Measurements from ENCODE around the gene SPAG16.
"Not testable (repeated sequence)": the region's sequence is repeated elsewhere in the genome, so short reads cannot be mapped to it uniquely, and the experiment has no call there.

The SPAG16 gene

DNA sequence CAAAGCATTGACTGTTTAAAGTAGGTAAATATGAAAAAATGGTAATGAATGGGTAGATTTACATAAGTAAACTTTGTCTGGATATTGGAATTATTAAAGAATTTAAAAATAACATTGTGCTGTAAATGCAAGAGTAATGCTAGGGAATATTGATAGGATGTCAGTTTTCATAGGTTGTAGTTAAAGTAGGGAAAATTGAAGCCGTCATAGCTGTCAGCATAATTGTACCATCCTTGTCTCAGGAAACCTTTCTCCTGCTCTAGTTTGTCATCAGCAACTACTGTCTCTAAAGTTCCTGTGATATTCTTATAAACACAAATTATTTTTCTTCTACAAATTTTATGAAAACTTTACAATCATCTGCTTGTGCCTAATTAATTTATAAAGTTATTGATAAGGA lies 10.1 kb upstream of the SPAG16 start:
- DNase-seq: no peak

DNA sequence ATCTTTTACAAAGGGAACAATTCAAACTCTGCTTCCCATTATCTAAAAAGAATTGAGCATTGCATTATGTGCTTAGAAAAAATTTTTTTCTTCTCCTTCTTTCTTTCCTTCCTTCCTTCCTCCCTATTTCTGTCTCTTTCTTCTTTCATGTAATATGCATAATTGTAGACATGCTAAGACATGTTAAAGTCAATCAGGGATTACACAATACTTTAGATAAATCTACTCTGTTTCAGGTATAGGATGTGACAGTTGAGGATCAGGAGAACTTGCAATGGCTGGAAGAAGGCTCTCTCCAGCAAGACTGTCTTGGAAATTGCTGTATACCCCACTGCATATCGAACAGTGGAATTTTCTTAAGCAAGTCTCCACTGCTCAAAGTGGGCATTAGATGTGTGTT lies 9.0 kb upstream of the SPAG16 start:
- no peak for DNase-seq

DNA sequence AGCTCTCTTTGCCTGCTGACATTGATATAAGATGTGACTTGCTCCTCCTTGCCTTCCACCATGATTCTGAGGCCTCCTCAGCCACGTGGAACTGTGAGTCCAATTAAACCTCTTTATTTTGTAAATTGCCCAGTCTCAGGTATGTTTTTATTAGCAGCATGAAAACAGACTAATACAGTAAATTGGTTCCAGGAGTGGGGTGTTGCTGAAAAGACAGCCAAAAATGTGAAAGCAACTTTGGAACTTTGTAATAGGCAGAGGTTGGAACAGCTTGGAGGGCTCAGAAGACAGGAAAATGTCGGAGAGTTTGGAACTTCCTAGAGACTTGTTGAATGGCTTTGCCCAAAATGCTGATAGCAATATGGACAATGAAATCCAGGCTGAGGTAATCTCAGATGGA lies 7.1 kb upstream of the SPAG16 start:
- not testable (repeated sequence) for DNase-seq

DNA sequence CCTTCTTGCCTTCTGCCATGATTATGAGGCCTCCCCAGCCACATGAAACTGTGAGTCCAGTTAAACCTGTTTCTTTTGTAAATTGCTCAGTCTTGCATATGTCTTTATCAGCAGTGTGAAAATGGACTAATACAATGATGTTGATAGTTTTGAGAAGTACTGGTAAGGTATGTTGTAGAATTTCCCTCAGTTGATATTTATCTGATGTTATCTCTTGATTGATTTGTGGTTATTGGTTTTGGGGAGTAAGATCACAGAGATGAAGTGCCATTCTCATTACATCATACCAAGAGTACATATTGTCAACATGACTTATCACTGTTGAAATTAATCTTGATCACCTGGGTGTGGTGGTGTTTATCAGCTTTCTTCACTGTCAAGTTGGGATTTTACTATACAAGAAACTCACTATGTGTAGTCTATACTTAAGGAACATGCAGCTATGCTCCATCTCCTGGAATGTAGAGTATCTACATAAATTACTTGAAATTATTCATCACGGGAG lies 5.1 kb upstream of the SPAG16 start:
- DNase-seq: no peak

DNA sequence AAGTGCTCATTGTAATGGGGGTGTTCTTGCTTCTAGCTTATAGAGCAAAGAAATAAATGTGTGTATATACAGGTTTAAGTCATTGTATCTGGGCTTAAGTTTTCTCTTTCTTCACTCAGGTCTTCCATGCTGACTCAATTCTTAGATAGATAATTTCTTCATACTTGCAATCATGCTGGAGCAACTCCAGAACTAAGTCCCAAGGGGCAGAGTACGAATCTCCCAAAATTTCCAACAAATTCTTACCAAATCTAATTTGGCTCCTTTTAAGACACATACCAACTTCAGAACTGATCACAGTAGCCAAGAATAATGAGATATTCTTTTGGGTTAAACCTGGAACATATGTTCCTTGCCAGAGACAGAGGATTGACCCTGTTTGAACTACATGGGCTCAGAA lies 4.3 kb upstream of the SPAG16 start:
- no peak for DNase-seq

DNA sequence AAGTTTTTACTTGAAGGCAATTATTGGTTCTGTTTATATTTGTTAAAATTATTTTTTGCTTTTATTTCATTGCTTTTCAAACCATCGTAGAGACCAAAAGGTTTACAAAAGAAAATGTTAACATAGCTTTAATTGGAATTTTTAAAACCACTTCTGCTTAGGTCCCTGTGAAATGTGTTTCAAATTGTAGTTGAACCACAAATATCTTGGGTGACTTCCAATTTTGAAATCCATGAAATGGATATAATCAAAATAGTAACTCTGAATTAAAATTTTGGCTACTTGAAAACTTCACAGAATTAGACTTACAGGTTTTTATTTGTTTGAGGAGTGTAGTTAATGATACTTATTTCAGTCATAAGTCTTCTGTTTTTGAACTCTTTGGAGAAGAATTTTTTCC lies 3.1 kb upstream of the SPAG16 start:
- DNase-seq: no peak

DNA sequence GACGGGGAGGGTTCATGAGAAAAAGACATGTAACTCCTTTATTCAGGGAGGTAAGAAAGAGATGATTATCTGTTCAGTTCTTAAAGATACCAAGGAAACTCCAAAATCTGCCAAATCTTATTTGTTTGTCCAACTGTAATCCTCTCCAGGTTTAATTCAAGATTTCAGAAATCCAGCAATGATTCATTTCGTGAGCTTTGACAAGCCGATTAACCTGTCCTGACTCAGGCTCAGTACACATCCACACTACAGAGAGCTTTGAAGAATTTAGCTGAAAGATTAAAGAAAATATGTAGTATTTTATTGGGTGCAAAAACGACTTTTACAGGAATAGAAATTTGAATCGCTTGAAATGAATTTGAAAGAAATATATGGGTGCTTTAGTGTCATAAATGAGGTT lies 1.1 kb downstream of the SPAG16 start:
- no peak for DNase-seq

DNA sequence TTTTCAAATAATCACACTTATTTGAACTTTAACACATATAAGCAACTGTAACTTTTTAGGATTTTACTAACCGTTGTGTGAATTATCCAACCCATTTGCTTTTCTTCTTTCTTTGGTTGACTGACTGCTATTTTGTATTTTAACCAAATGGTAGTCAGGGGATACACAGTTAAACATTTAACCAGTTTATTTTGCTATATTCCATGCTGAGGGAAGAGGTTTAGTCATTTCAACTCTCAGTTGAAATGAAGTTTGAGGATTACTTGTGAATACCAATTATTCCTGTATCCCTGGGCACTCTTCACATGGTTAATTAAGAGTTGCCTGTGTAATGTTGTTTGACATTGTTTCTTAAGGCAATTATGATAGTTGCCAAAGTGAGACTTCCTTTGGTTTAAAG lies 1.9 kb downstream of the SPAG16 start:
- DNase-seq: no peak

DNA sequence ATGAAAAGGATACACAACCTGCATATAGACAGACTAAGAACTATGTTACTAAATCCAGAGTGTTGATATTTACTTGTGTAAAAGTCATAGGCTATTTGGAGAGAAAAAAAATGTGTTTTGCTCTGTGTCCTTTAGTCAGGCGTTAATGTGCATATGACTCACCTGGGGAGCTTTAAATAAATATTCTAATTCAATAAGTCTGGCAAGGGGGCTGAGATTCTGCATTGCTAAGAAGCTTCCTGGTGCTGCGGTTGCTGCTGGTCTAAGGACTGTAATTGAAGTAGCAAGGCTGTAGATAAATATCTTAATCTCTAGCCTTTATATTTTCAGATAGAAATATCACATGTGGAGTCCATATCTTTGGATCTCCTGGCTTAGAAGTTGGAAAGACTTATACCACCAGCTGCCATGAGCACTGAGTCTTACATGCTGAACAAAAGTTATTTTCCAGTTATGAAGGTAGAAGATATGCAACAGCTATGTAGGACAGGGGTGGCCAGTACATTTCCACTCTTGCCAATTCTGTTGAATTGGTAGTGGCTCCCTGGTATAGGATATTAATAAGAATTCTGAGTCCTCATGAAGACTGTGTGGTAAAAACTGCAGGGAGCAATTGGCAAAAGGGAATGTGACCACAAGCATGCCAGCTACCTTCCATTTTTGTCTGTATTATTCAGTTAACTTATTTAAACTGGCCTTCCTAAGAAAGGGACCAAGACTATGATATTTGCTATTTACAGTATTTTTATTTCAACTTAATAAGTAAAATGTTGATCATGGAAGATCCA lies 4.8 kb downstream of the SPAG16 start:
- no peak for DNase-seq

DNA sequence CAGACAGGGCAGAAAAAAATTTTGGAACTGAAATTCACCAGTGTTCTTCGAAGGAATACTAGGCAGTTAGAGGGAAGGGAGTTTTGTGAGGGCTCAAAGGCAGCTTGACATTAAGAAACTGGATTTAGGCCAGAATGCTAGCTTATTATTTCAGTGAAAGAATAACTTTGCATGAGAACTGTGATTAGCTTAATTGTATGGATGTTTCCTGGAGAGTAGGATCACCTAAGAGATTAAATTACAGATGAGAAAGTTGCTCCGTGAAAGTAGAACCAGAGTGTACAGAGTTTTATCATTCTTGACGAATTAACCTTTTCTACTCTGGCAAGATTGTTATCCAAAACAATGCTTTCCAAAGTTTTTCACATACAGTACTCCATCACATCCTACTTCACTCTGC lies 6.2 kb downstream of the SPAG16 start:
- no peak for DNase-seq

DNA sequence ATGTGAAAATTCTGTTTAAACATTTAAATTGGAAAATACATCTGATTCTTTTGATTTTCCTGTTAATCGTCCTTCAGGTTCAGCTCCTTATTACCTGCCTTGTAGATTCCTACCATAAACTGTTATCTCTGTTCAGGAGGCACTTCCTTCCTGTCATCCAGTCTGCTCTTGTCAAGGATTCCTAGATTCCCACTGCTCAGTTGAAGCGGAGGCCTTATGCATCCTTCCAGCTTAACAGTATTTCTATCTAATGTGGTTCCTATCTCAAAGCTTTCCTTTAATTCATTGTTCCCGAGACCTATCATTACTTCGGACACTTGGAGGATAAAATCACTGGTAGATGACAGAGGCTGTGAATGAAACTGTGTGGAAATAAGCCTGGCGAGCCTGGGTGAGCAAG lies 12.0 kb downstream of the SPAG16 start:
- no peak for DNase-seq

DNA sequence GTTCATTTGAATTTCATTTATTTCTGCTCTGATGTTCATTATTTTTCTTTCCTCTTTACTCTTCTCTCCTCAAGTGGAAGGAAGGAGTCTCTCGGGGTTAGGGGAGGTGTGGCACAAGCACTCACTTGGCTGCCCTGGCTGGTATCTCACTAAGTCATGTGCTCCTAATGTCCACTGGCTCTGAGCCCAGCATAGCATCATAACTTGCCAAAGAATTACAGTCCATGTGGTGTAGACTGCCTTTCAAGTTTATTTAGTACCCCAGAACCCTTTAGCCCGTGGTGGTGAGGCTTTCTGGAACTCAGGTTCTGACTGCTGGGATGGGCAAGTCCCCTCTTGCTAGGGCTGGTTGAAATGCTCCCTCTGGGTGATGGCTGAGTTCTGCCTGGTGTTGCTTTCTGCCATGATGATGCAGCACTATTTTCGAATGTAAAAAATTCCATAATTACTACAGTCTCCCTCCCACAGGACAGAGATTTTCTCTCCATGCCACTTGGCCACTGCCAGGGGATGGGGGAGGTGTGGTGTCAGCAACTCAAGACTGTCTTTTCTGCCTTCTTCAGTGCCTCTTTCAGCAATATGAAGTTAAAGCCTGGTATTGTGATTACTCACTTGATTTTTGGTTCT lies 22.2 kb downstream of the SPAG16 start:
- DNase-seq: no peak

DNA sequence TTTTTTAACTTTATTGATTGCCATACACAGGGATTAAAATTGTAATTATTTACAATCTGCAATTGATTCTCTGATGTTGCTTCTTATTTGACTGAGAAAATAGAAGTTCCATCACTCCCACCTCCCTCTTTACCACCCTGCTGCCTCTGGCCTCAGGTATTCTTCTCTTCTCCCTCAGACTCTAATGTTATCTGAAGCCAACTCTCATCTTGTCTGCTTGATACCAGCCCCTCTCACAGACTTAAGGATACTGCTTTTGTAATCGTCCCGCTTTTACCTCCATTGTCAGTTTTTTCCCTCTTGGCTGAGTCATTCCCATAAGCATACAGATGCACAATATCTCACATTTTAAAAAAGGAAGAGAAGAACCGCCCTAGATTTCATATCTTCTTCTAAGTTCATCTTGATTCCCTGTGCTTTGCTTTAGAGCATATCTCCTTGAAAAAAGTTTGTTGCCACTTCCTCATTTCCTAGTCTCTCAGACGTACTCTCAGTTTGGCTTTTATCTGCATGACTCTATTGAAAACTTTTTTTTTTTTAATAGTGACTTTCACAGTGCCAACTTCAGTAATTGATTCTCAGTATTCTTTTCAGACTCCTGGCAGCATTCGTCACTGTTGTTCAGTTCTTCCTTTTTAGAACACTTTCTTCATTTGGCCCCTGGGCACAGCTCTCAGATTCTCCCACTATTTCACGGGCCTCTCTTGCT lies 31.1 kb downstream of the SPAG16 start:
- no peak for DNase-seq

DNA sequence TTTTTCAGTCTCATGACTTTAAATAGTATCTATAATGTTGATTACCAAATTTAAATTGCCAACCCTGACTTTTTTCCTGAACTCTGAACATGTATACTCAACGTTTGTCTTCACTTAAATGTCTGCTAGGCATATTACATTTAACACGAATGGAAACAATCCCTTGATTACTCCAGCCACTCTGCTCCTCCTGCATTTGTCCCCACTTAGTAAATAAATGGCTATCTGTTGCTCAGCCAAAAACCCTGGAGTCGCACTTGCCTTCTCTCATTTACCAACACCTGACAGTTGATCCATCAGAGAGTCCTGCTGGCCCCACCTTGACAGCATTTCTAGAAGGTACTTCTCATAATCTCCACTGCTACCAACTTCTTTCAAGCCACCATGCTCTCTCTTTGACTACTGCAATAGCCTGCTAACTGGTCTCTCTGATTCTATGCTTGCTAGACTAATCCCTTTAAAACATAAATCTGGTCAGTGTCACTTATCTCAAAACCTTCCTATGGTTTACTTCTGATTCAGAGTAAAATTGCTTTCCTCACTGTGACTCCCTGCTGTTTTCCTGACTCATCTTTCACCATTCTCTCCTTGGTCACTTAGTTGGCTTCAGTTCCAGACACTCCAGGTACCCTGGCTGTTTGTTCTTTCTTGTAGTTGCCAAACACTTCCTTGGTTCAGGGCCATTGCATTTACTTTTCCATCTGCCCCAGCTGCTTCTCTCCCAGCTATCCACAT lies 31.9 kb downstream of the SPAG16 start:
- no peak for DNase-seq

DNA sequence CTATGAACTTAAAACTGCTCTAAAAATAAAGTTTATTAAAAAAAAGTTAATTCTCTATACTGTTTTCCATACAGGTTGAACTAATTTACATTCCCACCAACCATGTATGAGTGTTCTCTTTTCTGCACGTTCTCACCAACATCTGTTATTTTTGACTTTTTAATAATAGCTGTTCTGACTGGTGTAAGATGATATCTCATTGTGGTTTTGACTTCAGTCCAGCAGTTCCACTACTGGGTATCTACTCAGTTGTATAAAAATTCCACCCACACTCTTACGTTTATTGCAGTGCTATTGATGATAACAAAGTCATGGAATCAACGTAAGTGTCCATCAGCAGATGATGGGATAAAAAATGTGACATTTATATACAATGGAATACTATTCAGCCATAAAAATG lies 33.7 kb downstream of the SPAG16 start:
- DNase-seq: no peak

DNA sequence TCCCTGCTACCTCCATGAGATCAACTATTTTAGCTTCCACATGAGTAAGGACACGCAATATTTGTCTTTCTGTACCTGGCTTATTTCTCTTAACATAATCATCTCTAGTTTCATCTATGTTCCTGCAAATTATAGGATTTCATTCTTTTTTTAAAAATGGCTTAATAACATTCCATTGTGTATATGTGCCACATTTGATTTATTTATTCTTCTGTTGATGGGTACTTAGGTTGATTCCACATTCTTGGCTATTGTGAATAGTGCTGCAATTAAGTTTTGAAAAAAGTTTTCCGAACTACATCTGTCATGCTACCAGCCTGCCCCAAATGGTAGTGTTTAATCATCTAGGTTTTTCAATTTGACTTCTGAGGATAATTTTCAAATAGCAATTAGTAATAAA lies 36.3 kb downstream of the SPAG16 start:
- no peak for DNase-seq

DNA sequence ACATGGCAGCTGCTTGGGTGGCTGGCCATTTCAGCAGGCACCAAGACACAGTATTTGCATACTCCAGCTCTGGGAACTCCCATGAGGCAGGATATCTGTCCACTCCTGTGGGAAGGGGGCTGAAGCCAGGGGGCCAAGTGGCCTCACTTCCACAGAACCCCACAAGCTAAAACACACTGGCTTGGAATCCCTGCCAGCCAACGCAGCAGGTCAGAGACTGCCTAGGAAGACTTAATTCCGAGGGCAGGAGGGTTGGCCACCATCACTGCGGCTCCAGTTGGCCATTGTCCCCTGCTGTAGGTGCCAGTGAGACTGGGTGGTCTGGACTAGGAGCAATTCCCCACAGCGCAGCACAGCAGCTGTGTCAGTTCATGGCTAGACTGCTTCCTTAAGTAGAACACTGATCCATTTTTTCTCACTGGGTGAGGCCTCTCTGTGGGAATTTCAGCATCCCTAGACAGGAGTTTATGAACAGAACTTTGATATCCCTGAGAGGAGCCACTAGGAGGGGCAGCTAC lies 52.0 kb downstream of the SPAG16 start:
- no peak for DNase-seq

DNA sequence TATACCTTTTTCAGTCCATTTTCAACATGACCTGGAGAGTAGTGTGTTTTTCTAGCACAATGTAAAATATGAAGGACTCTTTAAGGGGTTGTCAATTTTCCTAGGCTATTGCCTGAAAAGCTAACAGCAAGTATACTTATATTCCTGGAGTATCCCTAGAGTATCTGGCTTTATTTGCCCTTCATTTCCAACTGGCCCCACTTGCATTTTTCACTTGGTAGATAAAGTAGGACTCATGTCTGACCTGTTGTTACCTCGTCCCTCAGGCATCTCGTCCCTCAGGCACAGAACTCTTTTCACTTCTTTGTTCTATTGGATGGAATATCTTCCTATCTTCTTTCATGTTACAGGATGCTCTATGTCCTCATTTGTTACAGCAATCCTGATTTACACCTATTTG lies 69.2 kb downstream of the SPAG16 start:
- no peak for DNase-seq

DNA sequence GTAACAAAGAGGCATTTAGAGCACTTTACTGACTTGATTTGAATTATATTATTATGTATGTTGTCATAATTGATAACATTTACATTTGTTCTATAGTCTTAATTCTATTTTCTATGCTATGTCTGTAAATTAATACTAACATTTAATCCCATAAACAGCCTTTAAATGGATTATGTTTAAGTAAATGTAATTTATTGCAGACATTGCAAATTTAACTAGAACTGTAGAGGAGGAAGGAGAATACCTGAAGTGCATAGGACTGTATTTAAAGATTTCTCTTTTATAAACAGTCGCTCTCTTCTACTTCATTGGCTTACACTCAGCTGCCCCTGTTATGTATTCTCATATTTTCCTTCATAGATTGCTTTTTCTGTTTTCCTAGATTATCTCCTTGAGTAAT lies 92.4 kb downstream of the SPAG16 start:
- DNase-seq: no peak

DNA sequence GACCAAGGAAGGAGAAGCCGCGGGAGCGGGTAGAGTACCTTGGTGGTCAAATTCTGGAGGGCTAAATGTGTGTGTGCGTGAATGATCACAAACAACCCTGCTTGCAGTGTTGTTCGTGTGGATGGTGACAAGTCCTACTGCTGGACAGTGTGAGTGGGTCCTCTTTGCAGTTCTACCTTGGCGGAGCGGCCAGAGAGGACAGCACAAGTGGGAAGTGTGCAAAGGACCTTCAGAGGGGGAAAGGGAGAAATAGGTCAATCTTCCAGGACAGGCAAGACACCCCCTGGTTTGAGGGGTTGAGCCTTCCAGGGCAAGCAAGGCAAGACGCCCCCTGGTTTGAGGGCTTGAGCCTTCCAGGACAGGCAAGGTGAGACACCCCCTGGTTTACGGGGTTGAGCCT lies 122.8 kb downstream of the SPAG16 start:
- not testable (repeated sequence) for DNase-seq

DNA sequence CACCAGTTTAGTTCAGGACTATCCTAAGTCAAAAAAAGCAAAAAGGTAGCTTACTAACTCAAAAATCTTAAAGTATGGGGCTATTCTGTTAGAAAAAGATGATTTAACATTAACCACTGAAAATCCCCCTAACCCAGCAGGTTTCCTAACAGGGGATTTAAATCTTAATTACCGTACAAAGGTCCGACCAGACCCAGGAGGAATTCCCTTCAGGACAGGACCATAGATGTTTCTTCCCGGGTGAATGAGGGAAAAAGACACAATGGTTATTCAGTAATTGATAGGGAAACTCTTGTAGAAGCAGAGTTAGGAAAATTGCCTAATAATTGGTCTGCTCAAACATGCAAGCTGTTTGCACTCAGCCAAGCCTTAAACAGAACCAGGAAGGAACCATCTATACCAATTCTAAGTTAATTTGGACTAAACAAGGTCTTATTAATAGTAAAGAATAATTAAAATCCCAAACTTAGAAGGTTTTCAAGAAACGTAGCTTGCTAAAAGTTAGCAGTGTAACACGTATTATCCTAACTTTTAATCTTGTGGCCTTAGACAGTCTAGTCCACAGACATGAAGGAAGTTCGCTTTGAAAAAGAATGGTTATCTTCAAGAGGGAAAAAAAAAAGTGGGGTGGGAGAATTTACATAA lies 124.3 kb downstream of the SPAG16 start:
- DNase-seq: not testable (repeated sequence)

DNA sequence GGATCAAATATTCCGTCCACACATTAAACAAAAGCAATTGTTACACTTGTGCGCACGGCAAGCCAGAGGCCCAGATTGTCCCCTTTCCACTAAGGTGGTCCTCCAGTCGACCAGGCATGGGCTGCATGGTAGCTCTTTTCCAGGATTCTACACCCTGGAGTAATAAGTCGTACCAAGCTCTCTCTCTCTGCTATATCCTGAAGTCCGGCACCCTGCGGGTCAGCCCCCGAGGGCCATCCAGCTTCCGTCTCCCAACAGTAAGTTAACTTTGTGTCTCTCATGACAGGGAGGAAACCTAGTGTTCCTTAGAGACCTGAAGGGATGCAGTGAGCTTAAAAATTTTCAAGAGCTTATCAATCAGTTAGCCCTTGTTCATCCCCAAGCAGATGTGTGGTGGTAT lies 126.4 kb downstream of the SPAG16 start:
- not testable (repeated sequence) for DNase-seq
